Endothelial cell of umbilical vein (primary cell): ENCODE data around the gene PITPNM3.

ENCODE experiments used
- EZH2 ChIP-seq: IDR thresholded peaks from 2 replicates; pipeline ENCODE4 v1.6.1; 2012; ENCODE audit warnings: borderline replicate concordance, low read depth, mild to moderate bottlenecking, moderate library complexity, low read length, inconsistent platforms; ENCODE audit not compliant: severe bottlenecking
- FOS ChIP-seq: IDR thresholded peaks from 2 replicates; pipeline ENCODE4 v1.6.1; 2011; ENCODE audit warnings: mild to moderate bottlenecking, low read length, moderate library complexity, borderline replicate concordance; ENCODE audit not compliant: insufficient read depth
- POLR2A ChIP-seq: IDR thresholded peaks from 2 replicates; pipeline ENCODE4 v1.6.1; 2012; ENCODE audit warnings: low read depth, mild to moderate bottlenecking, control low read depth, low read length
- TF ChIP-seq, protein P1 (sequence below), 2 donors: IDR thresholded peaks; 1 replicate in 1 of 2; 2 replicates in 1 of 2; pipeline ENCODE4 v1.5.1; 2011; ENCODE audit warnings: low read length in 2 of 2, mild to moderate bottlenecking in 2 of 2, moderate library complexity in 2 of 2, control low read depth in 1 of 2, inconsistent platforms in 1 of 2, low read depth in 1 of 2; ENCODE audit not compliant: insufficient read depth in 1 of 2; ENCODE audit errors: extremely low read depth in 1 of 2
- TF ChIP-seq, protein P2 (sequence below): IDR thresholded peaks from 2 replicates; pipeline ENCODE4 v1.6.1; 2011; ENCODE audit not compliant: insufficient read depth, insufficient read length

DNA sequence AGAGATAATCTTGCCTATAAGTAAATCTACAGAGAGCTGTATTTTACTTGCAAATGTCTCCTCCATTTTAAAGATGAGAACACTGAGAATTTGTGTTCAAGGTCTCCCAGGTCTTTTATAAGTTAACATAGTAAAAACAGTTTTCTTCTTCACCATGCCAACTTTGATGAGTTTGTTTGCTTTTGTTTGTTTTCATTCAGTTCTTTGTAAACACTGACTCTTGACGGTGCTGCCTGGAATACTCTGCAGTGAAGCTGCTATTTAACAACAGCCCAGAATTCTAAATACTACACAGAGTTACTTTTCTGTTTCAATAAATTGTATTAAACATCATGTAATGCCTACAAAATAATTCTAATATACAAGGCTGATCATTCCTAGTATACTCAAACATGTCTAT lies 41.4 kb upstream of the PITPNM3 start:
- TF ChIP-seq, protein P1, sequence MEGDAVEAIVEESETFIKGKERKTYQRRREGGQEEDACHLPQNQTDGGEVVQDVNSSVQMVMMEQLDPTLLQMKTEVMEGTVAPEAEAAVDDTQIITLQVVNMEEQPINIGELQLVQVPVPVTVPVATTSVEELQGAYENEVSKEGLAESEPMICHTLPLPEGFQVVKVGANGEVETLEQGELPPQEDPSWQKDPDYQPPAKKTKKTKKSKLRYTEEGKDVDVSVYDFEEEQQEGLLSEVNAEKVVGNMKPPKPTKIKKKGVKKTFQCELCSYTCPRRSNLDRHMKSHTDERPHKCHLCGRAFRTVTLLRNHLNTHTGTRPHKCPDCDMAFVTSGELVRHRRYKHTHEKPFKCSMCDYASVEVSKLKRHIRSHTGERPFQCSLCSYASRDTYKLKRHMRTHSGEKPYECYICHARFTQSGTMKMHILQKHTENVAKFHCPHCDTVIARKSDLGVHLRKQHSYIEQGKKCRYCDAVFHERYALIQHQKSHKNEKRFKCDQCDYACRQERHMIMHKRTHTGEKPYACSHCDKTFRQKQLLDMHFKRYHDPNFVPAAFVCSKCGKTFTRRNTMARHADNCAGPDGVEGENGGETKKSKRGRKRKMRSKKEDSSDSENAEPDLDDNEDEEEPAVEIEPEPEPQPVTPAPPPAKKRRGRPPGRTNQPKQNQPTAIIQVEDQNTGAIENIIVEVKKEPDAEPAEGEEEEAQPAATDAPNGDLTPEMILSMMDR (IDR thresholded peaks at IDR 0.05; ENCODE audit: extremely low read depth in 1 of 2, insufficient read depth in 1 of 2, low read depth in 1 of 2, low read length in 2 of 2), result no peak
- no peak for TF ChIP-seq POLR2A
- no peak for TF ChIP-seq EZH2
- TF ChIP-seq, protein P2, sequence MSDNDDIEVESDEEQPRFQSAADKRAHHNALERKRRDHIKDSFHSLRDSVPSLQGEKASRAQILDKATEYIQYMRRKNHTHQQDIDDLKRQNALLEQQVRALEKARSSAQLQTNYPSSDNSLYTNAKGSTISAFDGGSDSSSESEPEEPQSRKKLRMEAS, result no peak
- TF ChIP-seq FOS, result no peak
